Transverse colon (tissue), 4 donors: Measurements from ENCODE around the gene CHCHD10. TPM values are rescaled to one million over a fixed set of nuclear protein-coding genes. Genes with fewer than 3 reads are reported as not detected.

ENCODE experiments used
- DNase-seq: peaks from one replicate; pipeline ENCODE4 v3.0.0-alpha.2; 2019
- H3K27ac ChIP-seq, 4 donors: fragments of 200-600 bp; sonication (generic); 2 replicates each; pipeline ENCODE4 v1.5.1; 2016 to 2018; ENCODE audit warnings: inconsistent platforms in 4 of 4
- H3K27me3 ChIP-seq: fragments of 200-600 bp; sonication (generic); 2 replicates; pipeline ENCODE4 v1.5.1; 2017; ENCODE audit warnings: inconsistent platforms
- H3K36me3 ChIP-seq, 4 donors: fragments of 200-600 bp; sonication (generic); 2 replicates each; pipeline ENCODE4 v1.5.1; 2017 to 2019; ENCODE audit warnings: inconsistent platforms in 4 of 4
- H3K4me1 ChIP-seq, 4 donors: fragments of 200-600 bp; sonication (generic); 2 replicates each; pipeline ENCODE4 v1.5.1; 2017 to 2020; ENCODE audit warnings: inconsistent platforms in 4 of 4
- H3K4me3 ChIP-seq, 4 donors: fragments of 200-600 bp; sonication (generic); 1 replicate in 1 of 4; 2 replicates in 3 of 4; pipeline versions ENCODE4 v1.5.1 to v1.6.1; 2017 to 2019; ENCODE audit warnings: inconsistent platforms in 4 of 4
- H3K9me3 ChIP-seq, 2 donors: fragments of 200-600 bp; sonication (generic); 2 replicates each; pipeline ENCODE4 v1.5.1; 2017 to 2019; ENCODE audit warnings: inconsistent platforms in 2 of 2
- EP300 ChIP-seq: sonication (generic); formaldehyde crosslinking; IDR thresholded peaks from one replicate; pipeline ENCODE4 v1.6.1; 2017; ENCODE audit warnings: antibody characterized with exemption, low read depth
- POLR2A ChIP-seq: fragments of 450-650 bp; IDR thresholded peaks from one replicate; pipeline ENCODE4 v1.6.1; 2016; ENCODE audit warnings: antibody characterized with exemption, mild to moderate bottlenecking, moderate library complexity
- POLR2AphosphoS5 ChIP-seq, 3 donors: sonication (generic); formaldehyde crosslinking; IDR thresholded peaks; one replicate each; pipeline ENCODE4 v1.6.1; 2016; ENCODE audit warnings: antibody characterized with exemption in 3 of 3
- WGBS, 2 donors: methylation state at CpG; one replicate each; pipeline ENCODE4 v1.1.5; 2018; ENCODE audit warnings: low coverage in 1 of 2; 5-methylcytosine and 5-hydroxymethylcytosine counted together
- in situ Hi-C, 4 donors: fragments of 200-750 bp; cut with MboI; loops; one replicate each; pipeline versions ENCODE4 v1.15.0 to v1.15.1; 2017; ENCODE audit warnings: low sequenced_read_pairs in 3 of 4, low pct_ligation_motif_present in 1 of 4, low pct_unique_long_range_greater_than_20kb in 1 of 4
- intact Hi-C: fragments of 100-400 bp; cut with DNase I; formaldehyde crosslinking; loops from one replicate; pipeline ENCODE4 v1.15.1; 2023; ENCODE audit warnings: low total_unique reads
- total RNA-seq, 4 donors: library from RNA; depleted of rRNA; stranded (reverse); fragments of >200 nt; gene quantifications; one replicate each; pipeline ENCODE4 v1.1.0, GENCODE V29; 2016
- TF ChIP-seq, protein P1 (sequence below), 5 experiments: fragments of 200-600 bp in 3 of 5; fragments of 450-650 bp in 2 of 5; sonication (generic) in 3 of 5; IDR thresholded peaks; 1 replicate in 2 of 5; 2 replicates in 3 of 5; pipeline ENCODE4 v1.5.1; 2016 to 2017; ENCODE audit warnings: antibody characterized with exemption in 5 of 5, inconsistent platforms in 3 of 5, mild to moderate bottlenecking in 2 of 5, moderate library complexity in 1 of 5

The CHCHD10 gene
- total RNA-seq, 4 donors from 2014 or later, result 15.3 to 80.1 (median 50.8) TPM

DNA sequence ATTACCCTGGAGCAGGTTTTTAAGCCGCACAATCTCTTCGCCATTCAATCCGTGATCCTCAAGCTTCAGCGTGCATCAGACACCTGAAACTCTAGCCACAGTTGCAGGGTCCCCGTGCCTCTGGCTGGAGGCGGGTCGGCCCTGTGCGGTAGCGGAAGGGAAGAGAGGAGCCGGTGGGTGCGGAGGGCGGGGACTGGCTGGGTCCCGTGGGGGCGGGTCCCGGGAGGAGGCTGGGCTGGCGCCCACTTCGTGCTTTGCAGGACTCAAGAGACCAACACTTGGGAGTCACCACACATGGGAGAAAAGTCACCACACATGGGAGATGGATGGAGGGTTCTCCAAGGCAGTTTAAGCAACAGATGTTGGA lies 4.2 kb downstream of the CHCHD10 start:
- WGBS, 2 donors, result 56 to 82% methylated on average over 7 to 17 of the region's 17 CpGs
- no peak for DNase-seq
- TF ChIP-seq POLR2A, result no peak
- no peak for TF ChIP-seq POLR2AphosphoS5 (IDR thresholded peaks at IDR 0.05)
- TF ChIP-seq, protein P1, sequence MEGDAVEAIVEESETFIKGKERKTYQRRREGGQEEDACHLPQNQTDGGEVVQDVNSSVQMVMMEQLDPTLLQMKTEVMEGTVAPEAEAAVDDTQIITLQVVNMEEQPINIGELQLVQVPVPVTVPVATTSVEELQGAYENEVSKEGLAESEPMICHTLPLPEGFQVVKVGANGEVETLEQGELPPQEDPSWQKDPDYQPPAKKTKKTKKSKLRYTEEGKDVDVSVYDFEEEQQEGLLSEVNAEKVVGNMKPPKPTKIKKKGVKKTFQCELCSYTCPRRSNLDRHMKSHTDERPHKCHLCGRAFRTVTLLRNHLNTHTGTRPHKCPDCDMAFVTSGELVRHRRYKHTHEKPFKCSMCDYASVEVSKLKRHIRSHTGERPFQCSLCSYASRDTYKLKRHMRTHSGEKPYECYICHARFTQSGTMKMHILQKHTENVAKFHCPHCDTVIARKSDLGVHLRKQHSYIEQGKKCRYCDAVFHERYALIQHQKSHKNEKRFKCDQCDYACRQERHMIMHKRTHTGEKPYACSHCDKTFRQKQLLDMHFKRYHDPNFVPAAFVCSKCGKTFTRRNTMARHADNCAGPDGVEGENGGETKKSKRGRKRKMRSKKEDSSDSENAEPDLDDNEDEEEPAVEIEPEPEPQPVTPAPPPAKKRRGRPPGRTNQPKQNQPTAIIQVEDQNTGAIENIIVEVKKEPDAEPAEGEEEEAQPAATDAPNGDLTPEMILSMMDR (IDR thresholded peaks at IDR 0.05), result no peak
- TF ChIP-seq EP300, result no peak
- Histone ChIP-seq H3K4me3 (peak overlapping the region in 1 of 4 donors; percentile 22), H3K36me3 (no peaks in the 10 kb centered on the region), H3K27ac (no peak overlapping the region), H3K9me3 (no peaks in the 10 kb centered on the region), H3K27me3 (no peaks in the 10 kb centered on the region), H3K4me1 (peaks cover 6 to 43% (median 24%) of the 10 kb centered on the region in 4 donors)
- intact Hi-C loops (no loop called here), in situ Hi-C loops (no loop called here)

- H3K4me3 ChIP-seq, result peak within 1 kb of the TSS in 1 of 4 donors; percentile 22
These were observed 4.8 kb downstream of the CHCHD10 start, which contains the start of gene C22orf15 for GRCh38 chr22:23762842-23763578. Gene C22orf15 (plus strand): TSS chr22:23762990. CDS start chr22:23763307, 317 bp downstream.

DNA sequence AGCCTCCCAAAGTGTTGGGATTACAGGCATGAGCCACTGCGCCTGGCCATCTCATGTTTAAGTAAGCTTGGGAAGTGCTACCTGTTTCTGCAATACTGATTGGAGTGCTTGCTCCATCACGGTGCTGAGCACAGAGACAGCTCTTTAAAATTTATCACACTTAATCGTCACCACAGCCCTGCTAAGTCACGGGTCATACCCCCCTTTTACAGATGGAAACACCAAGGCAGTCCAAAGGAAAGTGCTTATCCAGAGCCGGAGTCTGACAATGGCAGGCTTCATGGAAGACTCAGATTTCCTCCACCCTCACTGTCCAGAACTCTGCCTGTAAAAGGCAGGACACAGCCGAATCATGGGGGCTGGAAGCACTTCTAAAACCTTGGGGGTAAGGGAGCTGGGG lies 7.7 kb downstream of the CHCHD10 start:
- Histone ChIP-seq H3K27ac (no peak overlapping the region), H3K36me3 (no peaks in the 10 kb centered on the region), H3K4me3 (no peak overlapping the region), H3K4me1 (peaks cover 0 to 23% (median 9%) of the 10 kb centered on the region in 4 donors), H3K27me3 (no peaks in the 10 kb centered on the region), H3K9me3 (no peaks in the 10 kb centered on the region)
- in situ Hi-C loops (no loop called here), intact Hi-C loops (no loop called here)
- no peak for TF ChIP-seq EP300
- TF ChIP-seq POLR2AphosphoS5 (IDR thresholded peaks at IDR 0.05), result no peak
- TF ChIP-seq, protein P1 (IDR thresholded peaks at IDR 0.05), result no peak
- no peak for TF ChIP-seq POLR2A
- 90% methylated on average over 6 of the region's 6 CpGs; no CpG with 5 or more reads in 1 of the 2 donors for WGBS, 2 donors
- DNase-seq, result no peak

More at GRCh38 chr22:23762842-23763578, 4.8 kb downstream of the CHCHD10 start, which contains the start of gene C22orf15:
- in situ Hi-C loops, result no loop called here
- 56% methylated on average over 9 to 23 of the region's 23 CpGs for WGBS, 2 donors
- TF ChIP-seq POLR2A (no peak), POLR2AphosphoS5 (IDR thresholded peaks at IDR 0.05) (no peak), EP300 (no peak)
- TF ChIP-seq, protein P1 (IDR thresholded peaks at IDR 0.05), result no peak
- Histone ChIP-seq H3K36me3 (no peaks in the 10 kb centered on the region), H3K4me1 (peaks cover 4 to 40% (median 19%) of the 10 kb centered on the region in 4 donors), H3K9me3 (no peaks in the 10 kb centered on the region), H3K27ac (no peak within 1 kb of the TSS), H3K27me3 (no peaks in the 10 kb centered on the region)
- intact Hi-C loops, result no loop called here
- DNase-seq, result no peak

DNA sequence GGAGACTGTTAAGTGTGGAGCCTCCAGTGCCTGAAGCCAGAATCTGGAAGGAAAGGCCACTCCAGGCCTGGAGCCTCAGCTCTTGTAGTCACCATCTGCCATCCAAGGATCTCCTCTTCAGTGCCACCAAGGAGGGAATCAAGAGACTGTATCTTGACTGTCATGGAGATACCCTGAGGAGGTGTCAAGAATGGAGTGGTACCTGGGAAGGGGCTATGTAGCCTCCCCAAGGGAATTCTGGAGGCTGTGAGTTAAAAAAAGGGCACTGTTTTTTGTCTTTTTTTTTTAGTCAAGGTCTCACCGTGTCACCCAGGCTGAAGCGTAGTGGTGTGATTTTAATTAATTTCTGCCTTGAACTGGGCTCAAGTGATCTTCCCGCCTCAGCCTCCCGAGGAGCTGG lies 8.2 kb downstream of the CHCHD10 start:
- Histone ChIP-seq H3K9me3 (no peaks in the 10 kb centered on the region), H3K27me3 (no peaks in the 10 kb centered on the region), H3K27ac (no peak overlapping the region), H3K36me3 (no peaks in the 10 kb centered on the region), H3K4me1 (peaks cover 0 to 20% (median 9%) of the 10 kb centered on the region in 4 donors), H3K4me3 (no peak overlapping the region)
- no peak for DNase-seq
- in situ Hi-C loops, result no loop called here
- TF ChIP-seq, protein P1 (IDR thresholded peaks at IDR 0.05), result no peak
- TF ChIP-seq POLR2AphosphoS5 (IDR thresholded peaks at IDR 0.05), result no peak
- TF ChIP-seq EP300, result no peak
- TF ChIP-seq POLR2A, result no peak
- 70 to 86% methylated on average over 2 to 4 of the region's 4 CpGs for WGBS, 2 donors
- intact Hi-C loops, result no loop called here
